GM19467 (cell line): Measurements from ENCODE around the gene E2F1.
"Not testable (repeated sequence)": the region's sequence is repeated elsewhere in the genome, so short reads cannot be mapped to it uniquely, and the experiment has no call there.

Experiments used
- ATAC-seq: cut with Tn5 transposase; IDR thresholded peaks from one replicate; pipeline ENCODE4 v1.9.1; 2021; ENCODE audit warnings: mild to moderate bottlenecking, moderate library complexity; ENCODE audit not compliant: unreplicated experiment

E2F1 gene

GRCh38 chr20:33646191-33646590, 40.0 kb downstream of the E2F1 start:
- ATAC-seq, result no peak

- ATAC-seq, result no peak
Observed at GRCh38 chr20:33645396-33645795, 40.8 kb downstream of the E2F1 start.

GRCh38 chr20:33645072-33645358, 41.2 kb downstream of the E2F1 start:
- no peak for ATAC-seq

- no peak for ATAC-seq
Observed at GRCh38 chr20:33644313-33645071, 41.7 kb downstream of the E2F1 start.

GRCh38 chr20:33640287-33640686, 45.9 kb downstream of the E2F1 start:
- ATAC-seq, result no peak

- ATAC-seq, result no peak
Observed at GRCh38 chr20:33636776-33637175, 49.4 kb downstream of the E2F1 start.

GRCh38 chr20:33635341-33635740, 50.8 kb downstream of the E2F1 start:
- ATAC-seq, result no peak

- ATAC-seq, result not testable (repeated sequence)
Observed at GRCh38 chr20:33631910-33632309, 54.3 kb downstream of the E2F1 start.

- ATAC-seq, result no peak
Observed at GRCh38 chr20:33630507-33630906, 55.7 kb downstream of the E2F1 start.

- ATAC-seq, result no peak
Observed at GRCh38 chr20:33629979-33630378, 56.2 kb downstream of the E2F1 start.

GRCh38 chr20:33629533-33629932, 56.7 kb downstream of the E2F1 start:
- ATAC-seq, result no peak

- no peak for ATAC-seq
Observed at GRCh38 chr20:33627577-33628216, 58.5 kb downstream of the E2F1 start.

GRCh38 chr20:33626190-33626589, 60.0 kb downstream of the E2F1 start:
- no peak for ATAC-seq
